IMR-90 (cell line): ENCODE data around the gene SPNS2. TPM values are rescaled to one million over a fixed set of nuclear protein-coding genes. Genes with fewer than 3 reads are reported as not detected.

Source experiments
- ATAC-seq: fragments of 200-7000 bp; cut with Tn5 transposase; 2 replicates; pipeline ENCODE4 v1.9.1; 2020; ENCODE audit warnings: low read depth, mild to moderate bottlenecking, moderate library complexity
- BruUV-seq: library from RNA; stranded (reverse); fragments of 400-500 nt; replicated peaks from 2 replicates; lab custom pipeline; 2021; lab: Mats Ljungman, UMichigan
- CTCF ChIA-PET: fragments of 300-600 bp; formaldehyde crosslinking; extraction: SDS; loops from one replicate; lab custom pipeline; 2021; ENCODE audit warnings: antibody characterized with exemption; lab: Yijun Ruan, JAX
- POLR2A ChIA-PET: fragments of 300-600 bp; sonication (Branson Sonifier 250); formaldehyde crosslinking; loops from one replicate; lab custom pipeline; 2022; ENCODE audit warnings: antibody characterized with exemption; ENCODE audit not compliant: unreplicated experiment; lab: Charles Lee
- DNase-seq: peaks from one replicate; pipeline ENCODE4 v3.0.0; 2013
- H2AFZ ChIP-seq: replicated peaks from 2 replicates; pipeline ENCODE3; 2013; ENCODE audit warnings: low read length, mild to moderate bottlenecking; ENCODE audit not compliant: poor library complexity
- H2AK5ac ChIP-seq: 2 replicates; pipeline ENCODE4 v1.6.1; 2013; ENCODE audit warnings: low read depth, low read length, inconsistent platforms
- H2AK9ac ChIP-seq: replicated peaks from 2 replicates; pipeline ENCODE3; 2013; ENCODE audit warnings: mild to moderate bottlenecking, low read depth, low read length, moderate library complexity; ENCODE audit not compliant: poor library complexity
- H2BK120ac ChIP-seq: 2 replicates; pipeline ENCODE4 v1.6.1; 2013; ENCODE audit warnings: low read depth, low read length, inconsistent platforms
- H2BK15ac ChIP-seq: 3 replicates; pipeline ENCODE4 v1.6.1; 2013; ENCODE audit warnings: low read depth, low read length, inconsistent platforms
- H2BK20ac ChIP-seq: 2 replicates; pipeline ENCODE4 v1.6.1; 2013; ENCODE audit warnings: low read depth, mild to moderate bottlenecking, inconsistent platforms, low read length, moderate library complexity
- H2BK5ac ChIP-seq: 2 replicates; pipeline ENCODE4 v1.6.1; 2013; ENCODE audit warnings: mild to moderate bottlenecking, low read depth, low read length, inconsistent platforms; ENCODE audit not compliant: poor library complexity, severe bottlenecking
- H3K14ac ChIP-seq: replicated peaks from 2 replicates; pipeline ENCODE4 v1.6.1; 2013; ENCODE audit warnings: low read depth, low read length, inconsistent platforms
- H3K18ac ChIP-seq: 2 replicates; pipeline ENCODE4 v1.6.1; 2013; ENCODE audit warnings: low read depth, low read length, control low read depth
- H3K23ac ChIP-seq: 2 replicates; pipeline ENCODE4 v1.6.1; 2013; ENCODE audit warnings: low read depth, low read length, inconsistent platforms
- H3K27ac ChIP-seq: 2 replicates; pipeline ENCODE4 v1.5.1; 2013; ENCODE audit warnings: mild to moderate bottlenecking, control low read depth, low read length; ENCODE audit not compliant: insufficient read depth
- H3K27me3 ChIP-seq: 2 replicates; pipeline ENCODE4 v1.6.1; 2013; ENCODE audit warnings: low read length; ENCODE audit not compliant: control insufficient read depth, insufficient read depth
- H3K36me3 ChIP-seq: 2 replicates; pipeline ENCODE4 v1.6.1; 2013; ENCODE audit warnings: low read length, mixed read lengths; ENCODE audit not compliant: control insufficient read depth, insufficient read depth
- H3K4ac ChIP-seq: 2 replicates; pipeline ENCODE4 v1.6.1; 2013; ENCODE audit warnings: low read depth, low read length, inconsistent platforms
- H3K4me1 ChIP-seq: 2 replicates; pipeline ENCODE4 v1.6.1; 2013; ENCODE audit warnings: low read length, mixed read lengths; ENCODE audit not compliant: control insufficient read depth, insufficient read depth
- H3K4me2 ChIP-seq: 2 replicates; pipeline ENCODE4 v1.6.1; 2013; ENCODE audit warnings: low read depth, mild to moderate bottlenecking, control low read depth, low read length, moderate library complexity
- H3K4me3 ChIP-seq: 2 replicates; pipeline ENCODE4 v1.5.1; 2013; ENCODE audit warnings: low read depth, mild to moderate bottlenecking, control low read depth, low read length, moderate library complexity; ENCODE audit not compliant: insufficient read depth
- H3K56ac ChIP-seq: 2 replicates; pipeline ENCODE4 v1.6.1; 2013; ENCODE audit warnings: low read length, inconsistent platforms; ENCODE audit not compliant: insufficient read depth; ENCODE audit errors: extremely low read depth
- H3K79me1 ChIP-seq, 2 experiments: 2 replicates each; pipeline ENCODE4 v1.6.1; 2013; ENCODE audit warnings: low read length in 2 of 2, inconsistent platforms in 1 of 2, low read depth in 1 of 2
- H3K9ac ChIP-seq: 2 replicates; pipeline ENCODE4 v1.6.1; 2013; ENCODE audit warnings: low read depth, low read length, control low read depth
- H3K9me1 ChIP-seq: 2 replicates; pipeline ENCODE4 v1.6.1; 2013; ENCODE audit warnings: low read length, inconsistent platforms; ENCODE audit not compliant: insufficient read depth
- H3K9me3 ChIP-seq: 2 replicates; pipeline ENCODE4 v1.6.1; 2013; ENCODE audit warnings: low read length; ENCODE audit not compliant: control insufficient read depth, insufficient read depth
- H4K20me1 ChIP-seq: 2 replicates; pipeline ENCODE4 v1.6.1; 2013; ENCODE audit warnings: low read length, inconsistent platforms; ENCODE audit not compliant: insufficient read depth
- H4K5ac ChIP-seq: 2 replicates; pipeline ENCODE4 v1.6.1; 2013; ENCODE audit warnings: mild to moderate bottlenecking, low read depth, low read length, control low read depth
- H4K8ac ChIP-seq, 2 experiments: 2 replicates each; pipeline ENCODE4 v1.6.1; 2013; ENCODE audit warnings: low read depth in 2 of 2, low read length in 2 of 2, control low read depth in 1 of 2, inconsistent platforms in 1 of 2
- H4K91ac ChIP-seq: 2 replicates; pipeline ENCODE4 v1.6.1; 2013; ENCODE audit warnings: low read depth, low read length, inconsistent platforms; ENCODE audit not compliant: insufficient read depth
- BHLHE40 ChIP-seq: fragments of 150-350 bp; IDR thresholded peaks from 2 replicates; pipeline ENCODE4 v1.6.1; 2016; ENCODE audit warnings: mild to moderate bottlenecking, low read depth, low read length
- CEBPB ChIP-seq: IDR thresholded peaks from 2 replicates; pipeline ENCODE4 v1.6.1; 2012; ENCODE audit warnings: low read depth, low read length, improper control_type of control experiment
- CHD1 ChIP-seq: IDR thresholded peaks from 2 replicates; pipeline ENCODE4 v1.6.1; 2012; ENCODE audit warnings: low read depth, low read length, improper control_type of control experiment
- MAZ ChIP-seq: IDR thresholded peaks from 2 replicates; pipeline ENCODE4 v1.6.1; 2012; ENCODE audit warnings: low read depth, mild to moderate bottlenecking, low read length, improper control_type of control experiment, moderate library complexity, borderline replicate concordance
- POLR2A ChIP-seq: IDR thresholded peaks from 2 replicates; pipeline ENCODE4 v1.6.1; 2012; ENCODE audit warnings: mild to moderate bottlenecking, low read depth, low read length
- RAD21 ChIP-seq: IDR thresholded peaks from 2 replicates; pipeline ENCODE4 v1.6.1; 2012; ENCODE audit warnings: low read length, improper control_type of control experiment
- RCOR1 ChIP-seq: IDR thresholded peaks from 2 replicates; pipeline ENCODE4 v1.6.1; 2012; ENCODE audit warnings: mild to moderate bottlenecking, low read length, improper control_type of control experiment; ENCODE audit not compliant: insufficient replicate concordance
- RFX5 ChIP-seq: IDR thresholded peaks from 2 replicates; pipeline ENCODE4 v1.8.0; 2012; ENCODE audit warnings: low read depth, mild to moderate bottlenecking, low read length, moderate library complexity
- SMC3 ChIP-seq: fragments of 150-350 bp; IDR thresholded peaks from 2 replicates; pipeline ENCODE4 v1.6.1; 2016; ENCODE audit warnings: low read depth, mild to moderate bottlenecking, antibody characterized with exemption, low read length, moderate library complexity
- USF2 ChIP-seq: fragments of 150-350 bp; IDR thresholded peaks from 2 replicates; pipeline ENCODE4 v1.6.1; 2017; ENCODE audit warnings: mild to moderate bottlenecking, antibody characterized with exemption, low read length, low read depth
- WGBS, 2 experiments: methylation state at CpG; one replicate each; pipeline versions ENCODE4 v1.1.5 to v1.1.7; 2013; ENCODE audit warnings: missing lambda C conversion rate in 2 of 2; ENCODE audit not compliant: insufficient read length in 1 of 2; ENCODE audit errors: extremely low coverage in 2 of 2; 5-methylcytosine and 5-hydroxymethylcytosine counted together
- dilution Hi-C: fragments of 300-500 bp; cut with HindIII; formaldehyde crosslinking; loops from one replicate; pipeline ENCODE4 v1.14.3; 2018; ENCODE audit warnings: low sequenced_read_pairs; ENCODE audit not compliant: unreplicated experiment
- in situ Hi-C: fragments of 300-500 bp; cut with MboI; formaldehyde crosslinking; loops from 3 replicates; pipeline ENCODE4 v1.14.3; 2019; ENCODE audit warnings: low sequenced_read_pairs, inconsistent platforms, mixed read lengths
- intact Hi-C: fragments of 100-400 bp; cut with micrococcal nuclease; formaldehyde crosslinking; loops from 2 replicates; pipeline ENCODE4 v1.10.0; 2022
- polyA plus RNA-seq, 3 experiments: library from polyadenylated mRNA; depleted of rRNA; stranded (reverse); fragments of >200 nt; gene quantifications; 2 replicates each; pipeline ENCODE4 v1.2.3, GENCODE V29; 2012; ENCODE audit warnings: low replicate concordance in 1 of 3
- total RNA-seq: library from RNA; depleted of rRNA; stranded (reverse); fragments of >200 nt; gene quantifications from 2 replicates; pipeline ENCODE4 v1.2.3, GENCODE V29; 2012

SPNS2 gene
- total and polyA plus RNA-seq, 2 of the 4 experiments (the other 2 are of a cell fraction), result under 0.01 TPM; not detected in 1

GRCh38 chr17:4569591-4569990 is 70.9 kb downstream of the SPNS2 start:
- no peaks in the 10 kb centered on the region for H4K20me1 ChIP-seq
- no peak overlapping the region for H3K14ac ChIP-seq
- H2AK5ac ChIP-seq, result no peak overlapping the region
- no peak overlapping the region for H2AFZ ChIP-seq
- ChIA-PET CTCF (interaction anchor here (0.6 kb wide), 2 partner anchors 10 to 17 kb away, joined by 3 to 12 read pairs; no protein-coding TSS in a partner anchor), POLR2A (no interaction called here)
- ATAC-seq (no peak), DNase-seq (no peak)
- no peak overlapping the region for H4K8ac ChIP-seq
- WGBS, 2 experiments, result no CpG with 5 or more reads among the region's 1 CpG
- no peak overlapping the region for H2BK15ac ChIP-seq
- in situ Hi-C loops (loop anchor here (5.0 kb wide), 1 partner anchor 53 kb away; no protein-coding TSS in a partner anchor), dilution Hi-C loops (no loop called here), intact Hi-C loops (loop anchor here (5.0 to 10.0 kb wide), 2 partner anchors 133 to 315 kb away; partner anchors contain the start of gene PELP1)
- H3K4me3 ChIP-seq, result no peak overlapping the region
- no peaks in the 10 kb centered on the region for H3K4me1 ChIP-seq
- no peaks in the 10 kb centered on the region for H3K36me3 ChIP-seq
- H3K23ac ChIP-seq, result no peak overlapping the region
- H3K18ac ChIP-seq, result no peak overlapping the region
- H3K27me3 ChIP-seq, result peaks cover 22% of the 10 kb centered on the region
- H3K79me1 ChIP-seq, result no peaks in the 10 kb centered on the region
- H2BK120ac ChIP-seq, result no peak overlapping the region
- TF ChIP-seq RFX5, result no peak
- TF ChIP-seq RCOR1, result no peak
- no peak for TF ChIP-seq USF2
- TF ChIP-seq RAD21, result no peak
- TF ChIP-seq MAZ, result no peak
- TF ChIP-seq CEBPB, result no peak
- no peak for TF ChIP-seq CHD1
- TF ChIP-seq BHLHE40, result no peak
- no peak for TF ChIP-seq POLR2A
- no peak for TF ChIP-seq SMC3
- H3K4ac ChIP-seq, result no peak overlapping the region
- no peak overlapping the region for H2BK5ac ChIP-seq
- no peak overlapping the region for H3K4me2 ChIP-seq
- no peak overlapping the region for H4K5ac ChIP-seq
- no peak overlapping the region for H2BK20ac ChIP-seq
- H3K27ac ChIP-seq, result no peak overlapping the region
- BruUV-seq, result no TSS peak
- H3K9ac ChIP-seq, result no peak overlapping the region
- no peak overlapping the region for H3K56ac ChIP-seq
- H3K9me3 ChIP-seq, result no peaks in the 10 kb centered on the region
- H4K91ac ChIP-seq, result no peak overlapping the region
- no peaks in the 10 kb centered on the region for H3K9me1 ChIP-seq
- H2AK9ac ChIP-seq, result no peak overlapping the region
